ENCODE results near the gene PUS10.
"Not testable (repeated sequence)": the region's sequence is repeated elsewhere in the genome, so short reads cannot be mapped to it uniquely, and the experiment has no call there.

The PUS10 gene

DNA sequence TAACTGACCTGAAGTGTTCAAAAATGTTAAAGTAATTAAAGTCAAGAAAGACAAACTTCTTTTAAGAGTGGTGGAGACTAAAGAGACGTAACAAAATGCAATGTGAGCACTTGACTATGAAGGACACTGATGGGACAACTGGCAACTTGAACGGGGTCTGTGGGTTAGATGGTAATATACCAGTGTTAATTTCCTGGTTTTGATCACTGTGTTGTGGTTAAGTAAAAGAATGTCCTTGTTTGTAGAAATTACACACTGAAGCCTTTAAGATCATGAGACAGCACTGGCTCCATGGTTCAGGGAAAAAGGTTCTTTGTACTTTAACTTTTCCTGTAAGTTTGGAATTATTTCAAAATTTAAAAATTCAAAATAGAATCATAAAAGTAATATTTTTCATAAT lies 78.4 kb downstream of the PUS10 start:
- DNase-seq (ENCODE audit: low read depth, low spot score): no peak
- Histone ChIP-seq H3K4me3 (no peak overlapping the region), H3K9me3 (ENCODE audit: low read depth, low read length) (no peaks in the 10 kb centered on the region), H3K9ac (ENCODE audit: insufficient read length) (no peak overlapping the region), H3K36me3 (ENCODE audit: insufficient read depth, low read length) (no peaks in the 10 kb centered on the region; the same call in 1 of the 2 replicates), H3K27ac (no peak overlapping the region)
- TF ChIP-seq POLR2AphosphoS5 (IDR thresholded peaks at IDR 0.05; ENCODE audit: borderline replicate concordance, low read depth, low read length) (no peak), FOXP2 (optimal IDR thresholded peaks at IDR 0.05; ENCODE audit: control extremely low read depth, extremely low read length, insufficient read depth) (no peak), EZH2 (IDR thresholded peaks at IDR 0.05) (no peak)

- Histone ChIP-seq H3K27ac (no peak overlapping the region), H3K9me3 (ENCODE audit: low read depth, low read length) (no peaks in the 10 kb centered on the region), H3K9ac (ENCODE audit: insufficient read length) (no peak overlapping the region), H3K4me3 (no peak overlapping the region), H3K36me3 (ENCODE audit: insufficient read depth, low read length) (no peaks in the 10 kb centered on the region; the same call in 1 of the 2 replicates)
- TF ChIP-seq POLR2AphosphoS5 (IDR thresholded peaks at IDR 0.05; ENCODE audit: borderline replicate concordance, low read depth, low read length): no peak
- no peak for TF ChIP-seq FOXP2 (optimal IDR thresholded peaks at IDR 0.05; ENCODE audit: control extremely low read depth, extremely low read length, insufficient read depth)
- no peak for TF ChIP-seq EZH2 (IDR thresholded peaks at IDR 0.05)
- DNase-seq (ENCODE audit: low read depth, low spot score): no peak
Observed at GRCh38 chr2:60938301-60938700, 79.8 kb downstream of the PUS10 start.

DNA sequence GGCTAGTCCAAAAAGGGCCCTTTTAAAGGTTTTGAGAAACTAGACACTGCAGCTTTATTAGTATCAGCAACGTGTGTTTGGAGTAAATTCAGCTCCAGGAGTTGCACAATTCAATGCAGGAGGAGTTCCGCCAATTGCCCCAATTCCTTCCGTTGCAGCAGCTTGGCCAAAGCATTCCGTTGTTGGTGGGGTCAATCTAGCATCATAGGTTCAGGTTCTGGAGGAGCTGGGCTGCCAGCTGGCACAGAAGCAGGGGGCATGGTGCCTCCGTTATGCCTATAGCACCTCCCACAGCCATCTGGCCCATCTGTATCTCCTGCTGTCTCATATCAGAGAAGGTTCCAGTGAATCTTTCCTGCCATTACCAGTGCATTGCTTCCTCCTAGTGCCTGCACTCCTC lies 81.3 kb downstream of the PUS10 start:
- TF ChIP-seq POLR2AphosphoS5 (IDR thresholded peaks at IDR 0.05; ENCODE audit: borderline replicate concordance, low read depth, low read length) (no peak), FOXP2 (optimal IDR thresholded peaks at IDR 0.05; ENCODE audit: control extremely low read depth, extremely low read length, insufficient read depth) (no peak), EZH2 (IDR thresholded peaks at IDR 0.05) (no peak)
- Histone ChIP-seq H3K9me3 (ENCODE audit: low read depth, low read length) (no peaks in the 10 kb centered on the region), H3K36me3 (ENCODE audit: insufficient read depth, low read length) (no peaks in the 10 kb centered on the region; the same call in 1 of the 2 replicates), H3K9ac (ENCODE audit: insufficient read length) (no peak overlapping the region), H3K27ac (no peak overlapping the region), H3K4me3 (no peak overlapping the region)
- no peak for DNase-seq (ENCODE audit: low read depth, low spot score)

DNA sequence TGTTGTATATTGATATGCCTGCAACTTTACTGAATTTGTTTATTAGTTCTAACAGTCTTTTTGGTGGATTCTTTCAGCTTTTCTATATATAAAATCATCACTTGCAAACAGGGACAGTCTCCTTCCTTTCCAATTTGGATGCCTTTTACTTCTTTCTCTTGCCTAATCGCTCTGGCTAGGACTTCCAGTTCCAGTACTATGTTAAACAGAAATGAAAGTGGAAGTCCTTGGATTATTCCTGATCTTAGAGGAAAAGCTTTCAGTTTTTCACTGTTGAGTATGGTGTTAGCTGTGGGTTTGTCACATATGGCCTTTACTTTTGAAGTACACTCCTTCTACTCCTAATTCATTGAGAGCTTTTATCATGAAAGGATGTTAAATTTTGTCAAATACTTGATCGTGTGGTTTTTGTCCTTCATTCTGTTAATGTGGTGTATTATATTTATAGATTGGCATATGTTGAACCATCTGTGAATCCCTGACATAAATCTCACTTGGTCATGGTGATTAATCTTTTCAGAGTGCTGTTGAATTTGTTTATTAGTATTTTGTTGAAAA lies 83.8 kb downstream of the PUS10 start:
- Histone ChIP-seq H3K27ac (no peak overlapping the region), H3K4me3 (no peak overlapping the region), H3K36me3 (ENCODE audit: insufficient read depth, low read length) (no peaks in the 10 kb centered on the region; the same call in 1 of the 2 replicates), H3K9ac (ENCODE audit: insufficient read length) (no peak overlapping the region), H3K9me3 (ENCODE audit: low read depth, low read length) (no peaks in the 10 kb centered on the region)
- DNase-seq (ENCODE audit: low read depth, low spot score): no peak
- TF ChIP-seq POLR2AphosphoS5 (IDR thresholded peaks at IDR 0.05; ENCODE audit: borderline replicate concordance, low read depth, low read length): no peak
- no peak for TF ChIP-seq EZH2 (IDR thresholded peaks at IDR 0.05)
- TF ChIP-seq FOXP2 (optimal IDR thresholded peaks at IDR 0.05; ENCODE audit: control extremely low read depth, extremely low read length, insufficient read depth): no peak

- Histone ChIP-seq H3K36me3 (ENCODE audit: insufficient read depth, low read length) (peaks cover 1% of the 10 kb centered on the region), H3K9ac (ENCODE audit: insufficient read length) (no peak overlapping the region), H3K4me3 (no peak overlapping the region), H3K27ac (no peak overlapping the region), H3K9me3 (ENCODE audit: low read depth, low read length) (no peaks in the 10 kb centered on the region)
- TF ChIP-seq FOXP2 (optimal IDR thresholded peaks at IDR 0.05; ENCODE audit: control extremely low read depth, extremely low read length, insufficient read depth) (no peak), EZH2 (IDR thresholded peaks at IDR 0.05) (no peak), POLR2AphosphoS5 (IDR thresholded peaks at IDR 0.05; ENCODE audit: borderline replicate concordance, low read depth, low read length) (no peak)
- DNase-seq (ENCODE audit: low read depth, low spot score): no peak
Observed at GRCh38 chr2:60932954-60933353, 85.1 kb downstream of the PUS10 start.

DNA sequence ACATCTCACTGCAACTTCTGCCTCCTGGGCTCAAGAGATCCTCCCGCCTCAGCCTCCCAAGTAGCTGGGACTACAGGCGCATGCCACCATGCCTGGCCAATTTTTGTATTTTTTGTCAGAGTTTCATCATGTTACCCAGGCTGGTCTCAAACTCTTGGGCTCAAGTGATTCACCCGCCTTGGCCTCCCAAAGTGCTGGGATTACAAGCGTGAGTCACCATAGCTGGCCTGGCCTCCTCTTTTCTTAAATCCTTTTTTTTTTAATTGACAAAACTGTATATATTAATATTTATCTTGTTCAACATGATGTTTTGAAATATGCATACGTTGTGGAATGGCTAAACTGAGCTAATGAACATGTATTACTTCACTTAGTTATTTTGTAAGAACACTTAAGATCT lies 86.0 kb downstream of the PUS10 start:
- DNase-seq (ENCODE audit: low read depth, low spot score); H3K9me3 ChIP-seq (ENCODE audit: low read depth, low read length); H3K27ac ChIP-seq; H3K9ac ChIP-seq (ENCODE audit: insufficient read length); H3K4me3 ChIP-seq: not testable (repeated sequence)
- peaks cover 10% of the 10 kb centered on the region for H3K36me3 ChIP-seq (ENCODE audit: insufficient read depth, low read length)

GRCh38 chr2:60926741-60927552 lies 91.1 kb downstream of the PUS10 start:
- H3K36me3 ChIP-seq (ENCODE audit: insufficient read depth, low read length): peaks cover 16% of the 10 kb centered on the region

DNA sequence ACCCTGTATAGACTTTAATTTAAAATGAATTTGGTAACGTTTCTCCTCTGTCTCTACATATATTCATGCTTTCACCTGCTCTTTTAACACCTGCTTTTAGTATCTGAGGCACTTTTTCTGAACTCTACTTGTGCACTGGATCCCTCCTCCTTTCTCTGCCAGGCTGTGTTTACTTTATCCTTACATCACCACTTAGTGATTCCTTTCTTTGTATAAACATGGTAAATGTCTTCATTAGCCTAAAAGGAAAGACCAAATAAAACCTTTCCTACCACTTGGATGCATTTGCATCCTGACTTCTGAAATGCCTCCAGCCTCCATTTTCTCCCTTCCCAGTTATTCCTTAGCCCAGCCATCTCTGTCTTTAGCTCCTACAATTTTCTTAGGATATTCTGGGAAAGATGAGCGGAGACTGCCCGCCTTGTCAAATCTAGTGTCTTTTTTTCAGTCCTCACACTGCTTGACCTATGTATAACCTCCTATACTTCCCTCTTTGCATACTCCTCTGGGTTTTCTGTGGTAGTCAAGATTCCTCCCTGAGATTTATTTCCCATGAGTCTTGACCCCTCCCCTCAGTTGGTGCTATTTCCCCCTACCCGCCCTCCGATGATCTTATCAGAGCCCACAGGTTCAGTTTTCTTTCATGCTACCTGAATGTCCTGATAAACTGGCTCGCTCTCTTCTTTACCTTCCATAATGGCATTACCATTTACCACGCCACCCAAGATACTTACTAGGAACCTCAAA lies 91.9 kb downstream of the PUS10 start:
- Histone ChIP-seq H3K27ac (no peak overlapping the region), H3K9me3 (ENCODE audit: low read depth, low read length) (no peaks in the 10 kb centered on the region), H3K9ac (ENCODE audit: insufficient read length) (no peak overlapping the region), H3K4me3 (no peak overlapping the region), H3K36me3 (ENCODE audit: insufficient read depth, low read length) (peaks cover 20% of the 10 kb centered on the region)
- TF ChIP-seq EZH2 (IDR thresholded peaks at IDR 0.05) (no peak), POLR2AphosphoS5 (IDR thresholded peaks at IDR 0.05; ENCODE audit: borderline replicate concordance, low read depth, low read length) (no peak), FOXP2 (optimal IDR thresholded peaks at IDR 0.05; ENCODE audit: control extremely low read depth, extremely low read length, insufficient read depth) (no peak)
- DNase-seq (ENCODE audit: low read depth, low spot score): no peak

More at GRCh38 chr2:60926741-60927552, 91.1 kb downstream of the PUS10 start:
- no peak for DNase-seq (ENCODE audit: low read depth, low spot score)
- Histone ChIP-seq H3K9me3 (ENCODE audit: low read depth, low read length) (no peaks in the 10 kb centered on the region), H3K4me3 (no peak overlapping the region), H3K9ac (ENCODE audit: insufficient read length) (no peak overlapping the region), H3K27ac (no peak overlapping the region)
- TF ChIP-seq EZH2 (IDR thresholded peaks at IDR 0.05) (no peak), POLR2AphosphoS5 (IDR thresholded peaks at IDR 0.05; ENCODE audit: borderline replicate concordance, low read depth, low read length) (no peak), FOXP2 (optimal IDR thresholded peaks at IDR 0.05; ENCODE audit: control extremely low read depth, extremely low read length, insufficient read depth) (no peak)

Data from SK-N-MC (cell line).